ENCODE measurements around the gene SRRD.

DNA sequence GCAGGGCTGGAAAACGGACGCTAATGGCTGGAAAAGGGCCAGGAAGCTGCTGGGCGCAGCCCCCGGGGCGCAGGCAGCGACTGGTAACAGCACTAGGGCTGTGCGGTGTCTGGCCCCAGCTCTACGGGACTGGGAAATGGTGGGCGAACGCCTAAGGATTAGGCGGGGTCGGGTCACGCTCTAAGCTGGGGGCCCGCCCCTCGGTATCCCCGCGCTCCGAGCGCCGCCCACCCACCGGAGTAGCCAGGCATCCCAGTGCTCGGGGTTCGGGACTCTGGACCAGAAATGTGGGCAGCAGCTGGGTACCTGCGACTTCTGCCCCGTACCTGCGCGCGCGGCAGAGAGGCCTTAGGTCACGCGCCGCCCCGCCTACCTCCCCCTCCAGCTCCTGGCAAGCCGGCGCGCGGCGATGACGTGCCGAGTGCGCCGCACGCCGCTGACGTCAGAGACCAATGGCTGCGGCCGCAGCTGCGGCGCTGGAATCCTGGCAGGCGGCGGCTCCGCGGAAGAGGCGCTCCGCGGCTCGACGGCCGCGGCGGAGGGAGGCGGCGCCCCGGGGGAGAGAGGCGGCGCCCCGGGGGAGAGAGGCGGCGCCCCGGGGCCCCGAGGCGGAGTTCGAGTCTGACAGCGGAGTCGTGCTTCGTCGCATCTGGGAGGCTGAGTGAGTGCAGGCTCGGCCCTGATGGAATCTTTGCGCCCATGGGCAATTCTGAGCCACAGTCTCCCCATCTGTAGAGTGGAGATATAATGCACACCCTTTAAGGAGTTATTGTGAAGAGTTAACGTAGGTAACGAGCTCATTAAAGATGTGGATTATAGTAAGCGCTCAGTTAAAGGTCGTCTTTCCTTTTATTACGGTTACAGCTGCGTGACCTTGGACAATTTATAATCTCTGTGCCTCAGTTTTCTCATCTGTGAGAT lies at the start of gene SRRD, which contains the start of gene HPS4:
- TF ChIP-seq, protein P1, sequence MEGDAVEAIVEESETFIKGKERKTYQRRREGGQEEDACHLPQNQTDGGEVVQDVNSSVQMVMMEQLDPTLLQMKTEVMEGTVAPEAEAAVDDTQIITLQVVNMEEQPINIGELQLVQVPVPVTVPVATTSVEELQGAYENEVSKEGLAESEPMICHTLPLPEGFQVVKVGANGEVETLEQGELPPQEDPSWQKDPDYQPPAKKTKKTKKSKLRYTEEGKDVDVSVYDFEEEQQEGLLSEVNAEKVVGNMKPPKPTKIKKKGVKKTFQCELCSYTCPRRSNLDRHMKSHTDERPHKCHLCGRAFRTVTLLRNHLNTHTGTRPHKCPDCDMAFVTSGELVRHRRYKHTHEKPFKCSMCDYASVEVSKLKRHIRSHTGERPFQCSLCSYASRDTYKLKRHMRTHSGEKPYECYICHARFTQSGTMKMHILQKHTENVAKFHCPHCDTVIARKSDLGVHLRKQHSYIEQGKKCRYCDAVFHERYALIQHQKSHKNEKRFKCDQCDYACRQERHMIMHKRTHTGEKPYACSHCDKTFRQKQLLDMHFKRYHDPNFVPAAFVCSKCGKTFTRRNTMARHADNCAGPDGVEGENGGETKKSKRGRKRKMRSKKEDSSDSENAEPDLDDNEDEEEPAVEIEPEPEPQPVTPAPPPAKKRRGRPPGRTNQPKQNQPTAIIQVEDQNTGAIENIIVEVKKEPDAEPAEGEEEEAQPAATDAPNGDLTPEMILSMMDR (IDR thresholded peaks at IDR 0.05): no peak
- TF ChIP-seq POLR2A (IDR thresholded peaks at IDR 0.05) (peak; percentile 85), EP300 (IDR thresholded peaks at IDR 0.05) (peak; percentile 11)
